ENCODE results near the gene SELENOO. TPM values are rescaled to one million over a fixed set of nuclear protein-coding genes. Genes with fewer than 3 reads are reported as not detected.

Gene SELENOO
- total RNA-seq, 1 experiment from 2014 or later: 19.0 TPM

- Histone ChIP-seq H3K9me3 (ENCODE audit: control insufficient read depth, low read depth, low read length) (no peaks in the 10 kb centered on the region), H2AFZ (ENCODE audit: low read length) (no peak overlapping the region), H3K56ac (ENCODE audit: insufficient read length, low read depth, low read length) (no peak overlapping the region), H2AK5ac (ENCODE audit: insufficient read length, low read length) (no peak overlapping the region), H4K91ac (ENCODE audit: insufficient read length, low read depth, low read length) (no peak overlapping the region), H3K27ac (ENCODE audit: insufficient read length, low read depth, low read length) (no peak overlapping the region), H3K9ac (ENCODE audit: extremely low read depth, insufficient read length, low read length) (no peak overlapping the region), H3K23ac (ENCODE audit: insufficient read length, low read depth, low read length) (no peak overlapping the region), H3T11ph (ENCODE audit: low read length) (no peak overlapping the region), H2BK120ac (ENCODE audit: low read depth, low read length, poor library complexity, severe bottlenecking) (no peak overlapping the region), H2BK12ac (ENCODE audit: insufficient read length, low read depth, low read length) (no peak overlapping the region), H3K4me1 (ENCODE audit: insufficient read depth, low read length) (no peaks in the 10 kb centered on the region), H3K4me2 (ENCODE audit: insufficient read depth, insufficient read length, low read length) (no peak overlapping the region), H3K27me3 (ENCODE audit: insufficient read depth, low read length) (no peaks in the 10 kb centered on the region), H4K5ac (ENCODE audit: insufficient read length, low read depth, low read length) (no peak overlapping the region), H4K20me1 (ENCODE audit: control insufficient read depth, insufficient read depth, insufficient read length) (peaks cover 3% of the 10 kb centered on the region), H3K18ac (ENCODE audit: insufficient read length, low read depth, low read length) (no peak overlapping the region), H3K4ac (ENCODE audit: low read depth, low read length) (no peak overlapping the region), H2BK15ac (ENCODE audit: low read depth, low read length) (no peak overlapping the region), H3K23me2 (ENCODE audit: insufficient read length, low read depth, low read length, poor library complexity, severe bottlenecking) (no peaks in the 10 kb centered on the region), H4K8ac (replicated peaks; ENCODE audit: insufficient read length, low read depth, low read length) (no peak overlapping the region), H3K14ac (ENCODE audit: insufficient read depth, low read length) (no peak overlapping the region), H3K79me1 (ENCODE audit: insufficient read depth, low read depth, low read length, poor library complexity, severe bottlenecking) (no peaks in the 10 kb centered on the region), H2BK20ac (ENCODE audit: low read depth, low read length, poor library complexity, severe bottlenecking) (no peak overlapping the region), H3K79me2 (ENCODE audit: insufficient read depth, low read length) (peaks cover 3% of the 10 kb centered on the region; the same call in 1 of the 2 replicates), H2BK5ac (ENCODE audit: insufficient read length, low read length) (no peak overlapping the region)
- peaks cover 0 to 8% of the 10 kb centered on the region in 2 experiments; a peak in 1 of 5 replicates for H3K9me3 Mint-ChIP-seq
- H3K4me1 Mint-ChIP-seq: peaks cover 5 to 9% of the 10 kb centered on the region in 2 experiments
- no CpG with 5 or more reads among the region's 15 CpGs for WGBS (ENCODE audit: extremely low coverage, insufficient read length, low lambda C conversion rate)
- no peak for TF ChIP-seq CTCF (conservative IDR thresholded peaks at IDR 0.05)
- H3K27ac Mint-ChIP-seq: no peak overlapping the region; a peak in 1 of 7 replicates
- no peak for DNase-seq
- no peak overlapping the region for H3K4me3 Mint-ChIP-seq
- H3K36me3 Mint-ChIP-seq (ENCODE audit: insufficient read depth in 1 of 3, low read depth in 3 of 3): peaks cover 31 to 80% (median 75%) of the 10 kb centered on the region in 3 experiments
- H3K27me3 Mint-ChIP-seq (ENCODE audit: low read depth): no peaks in the 10 kb centered on the region
These were observed 15.4 kb downstream of the SELENOO start for GRCh38 chr22:50216055-50216683.

Measured in H9 (cell line).